ENCODE measurements around the gene G0S2. TPM values are rescaled to one million over a fixed set of nuclear protein-coding genes. Genes with fewer than 3 reads are reported as not detected.
A peak's percentile ranks its signal among the peaks of the same experiment; 100 is the strongest.

Gene G0S2
- total RNA-seq, 5 donors from 2014 or later (not counting 1 experiment from before 2014, with no cell fraction given): 0.32 to 0.60 (median 0.59) TPM; not detected in 2

- H3K4me1 Mint-ChIP-seq: peaks cover 0 to 25% (median 21%) of the 10 kb centered on the region in 3 donors
- POLR2A ChIA-PET: no interaction called here
- Histone ChIP-seq H3K36me3 (ENCODE audit: control insufficient read depth in 2 of 2, extremely low read depth in 1 of 2, insufficient read depth in 1 of 2, low read length in 1 of 2) (no peaks in the 10 kb centered on the region), H3K4me3 (ENCODE audit: control insufficient read depth in 1 of 2, extremely low read depth in 1 of 2, low read length in 1 of 2) (no peak overlapping the region), H3K4me1 (ENCODE audit: control insufficient read depth in 1 of 2, extremely low read depth in 1 of 2, insufficient read depth in 2 of 2, low read length in 2 of 2) (peaks cover 0 to 14% of the 10 kb centered on the region in 2 experiments), H3K27me3 (replicated peaks in 1 of 2; ENCODE audit: control insufficient read depth in 2 of 2, extremely low read depth in 1 of 2, insufficient read depth in 2 of 2, low read length in 1 of 2) (no peaks in the 10 kb centered on the region), H3K27ac (ENCODE audit: low read length) (no peak overlapping the region), H3K9me3 (no peaks in the 10 kb centered on the region)
- WGBS (ENCODE audit: insufficient coverage): 83% methylated on average over 1 of the region's 4 CpGs
- no peaks in the 10 kb centered on the region for H3K27me3 Mint-ChIP-seq
- H3K36me3 Mint-ChIP-seq: no peaks in the 10 kb centered on the region
- no peaks in the 10 kb centered on the region for H3K9me3 Mint-ChIP-seq
- CTCF ChIA-PET: no interaction called here
- DNase-seq (no peak), ATAC-seq (replicated peaks in 1 of 4) (no peak)
- no peak overlapping the region for H3K27ac Mint-ChIP-seq
- H3K4me3 Mint-ChIP-seq: no peak overlapping the region
These were observed 28.1 kb upstream of the G0S2 start for GRCh38 chr1:209647156-209647555.

- Mint-ChIP-seq H3K4me3 (no peak overlapping the region), H3K36me3 (no peaks in the 10 kb centered on the region), H3K4me1 (peaks cover 0 to 27% (median 21%) of the 10 kb centered on the region in 3 donors), H3K27ac (no peak overlapping the region), H3K9me3 (no peaks in the 10 kb centered on the region), H3K27me3 (no peaks in the 10 kb centered on the region)
- no peak for DNase-seq
- H3K4me1 ChIP-seq (ENCODE audit: control insufficient read depth in 1 of 2, extremely low read depth in 1 of 2, insufficient read depth in 2 of 2, low read length in 2 of 2): peaks cover 0 to 14% of the 10 kb centered on the region in 2 experiments
- ChIA-PET POLR2A (interaction anchor here in 1 of 2 donors (0.7 kb wide), 1 partner anchor 28 kb away, joined by 5 read pairs; no protein-coding TSS in a partner anchor), CTCF (interaction anchor here in 1 of 2 donors (0.7 kb wide), 1 partner anchor 15 kb away, joined by 3 read pairs; no protein-coding TSS in a partner anchor)
- no peak overlapping the region for H3K4me3 ChIP-seq (ENCODE audit: control insufficient read depth in 1 of 2, extremely low read depth in 1 of 2, low read length in 1 of 2)
- no peaks in the 10 kb centered on the region for H3K9me3 ChIP-seq
- H3K27me3 ChIP-seq (replicated peaks in 1 of 2; ENCODE audit: control insufficient read depth in 2 of 2, extremely low read depth in 1 of 2, insufficient read depth in 2 of 2, low read length in 1 of 2): no peaks in the 10 kb centered on the region
- no peak overlapping the region for H3K27ac ChIP-seq (ENCODE audit: low read length)
- no peaks in the 10 kb centered on the region for H3K36me3 ChIP-seq (ENCODE audit: control insufficient read depth in 2 of 2, extremely low read depth in 1 of 2, insufficient read depth in 1 of 2, low read length in 1 of 2)
- no peak for ATAC-seq (replicated peaks in 1 of 4)
These were observed 26.9 kb upstream of the G0S2 start for GRCh38 chr1:209648346-209648745.

- WGBS (ENCODE audit: insufficient coverage): 45% methylated on average over 3 of the region's 6 CpGs
- Histone ChIP-seq H3K36me3 (ENCODE audit: control insufficient read depth in 2 of 2, extremely low read depth in 1 of 2, insufficient read depth in 1 of 2, low read length in 1 of 2) (no peaks in the 10 kb centered on the region), H3K4me3 (ENCODE audit: control insufficient read depth in 1 of 2, extremely low read depth in 1 of 2, low read length in 1 of 2) (no peak overlapping the region), H3K4me1 (ENCODE audit: control insufficient read depth in 1 of 2, extremely low read depth in 1 of 2, insufficient read depth in 2 of 2, low read length in 2 of 2) (peaks cover 0 to 14% of the 10 kb centered on the region in 2 experiments), H3K9me3 (no peaks in the 10 kb centered on the region), H3K27ac (ENCODE audit: low read length) (no peak overlapping the region), H3K27me3 (replicated peaks in 1 of 2; ENCODE audit: control insufficient read depth in 2 of 2, extremely low read depth in 1 of 2, insufficient read depth in 2 of 2, low read length in 1 of 2) (no peaks in the 10 kb centered on the region)
- Mint-ChIP-seq H3K9me3 (no peaks in the 10 kb centered on the region), H3K27ac (no peak overlapping the region), H3K4me3 (no peak overlapping the region), H3K27me3 (no peaks in the 10 kb centered on the region), H3K36me3 (no peaks in the 10 kb centered on the region), H3K4me1 (peaks cover 0 to 27% (median 21%) of the 10 kb centered on the region in 3 donors)
- POLR2A ChIA-PET: interaction anchor here in 1 of 2 donors (0.7 kb wide), 1 partner anchor 28 kb away, joined by 5 read pairs; no protein-coding TSS in a partner anchor
- CTCF ChIA-PET: interaction anchor here (0.5 to 1.3 kb wide), 4 partner anchors 13 to 80 kb away, joined by 3 to 4 read pairs (median 4); no protein-coding TSS in a partner anchor
- ATAC-seq (replicated peaks in 1 of 4): no peak
- DNase-seq: no peak
These were observed 26.1 kb upstream of the G0S2 start for GRCh38 chr1:209648931-209649776.

DNA sequence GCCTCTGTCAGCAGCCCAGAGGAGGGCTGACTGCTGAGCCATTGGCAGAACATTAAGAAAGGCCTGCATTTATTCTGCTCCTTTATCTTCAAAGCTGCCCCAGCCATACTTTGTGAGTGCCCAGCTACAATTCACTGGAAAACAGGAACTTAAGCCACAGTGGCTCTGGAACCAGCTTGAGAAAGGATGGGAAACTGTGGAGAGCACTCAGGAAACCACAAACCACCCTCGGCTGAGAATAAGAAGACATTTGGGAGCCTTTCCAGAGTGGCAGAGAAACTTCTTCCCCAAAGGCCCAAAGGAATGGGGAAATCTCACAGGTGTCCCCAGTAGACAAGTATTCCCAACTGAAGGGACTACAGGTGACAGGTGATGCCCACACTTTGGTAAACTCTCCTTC lies 24.8 kb upstream of the G0S2 start:
- peaks cover 0 to 27% (median 21%) of the 10 kb centered on the region in 3 donors for H3K4me1 Mint-ChIP-seq
- Histone ChIP-seq H3K4me3 (ENCODE audit: control insufficient read depth in 1 of 2, extremely low read depth in 1 of 2, low read length in 1 of 2) (no peak overlapping the region), H3K27me3 (replicated peaks in 1 of 2; ENCODE audit: control insufficient read depth in 2 of 2, extremely low read depth in 1 of 2, insufficient read depth in 2 of 2, low read length in 1 of 2) (no peaks in the 10 kb centered on the region), H3K36me3 (ENCODE audit: control insufficient read depth in 2 of 2, extremely low read depth in 1 of 2, insufficient read depth in 1 of 2, low read length in 1 of 2) (no peaks in the 10 kb centered on the region), H3K9me3 (no peaks in the 10 kb centered on the region), H3K4me1 (ENCODE audit: control insufficient read depth in 1 of 2, extremely low read depth in 1 of 2, insufficient read depth in 2 of 2, low read length in 2 of 2) (peaks cover 0 to 14% of the 10 kb centered on the region in 2 experiments), H3K27ac (ENCODE audit: low read length) (no peak overlapping the region)
- ATAC-seq (replicated peaks in 1 of 4) (no peak), DNase-seq (no peak)
- H3K27me3 Mint-ChIP-seq: no peaks in the 10 kb centered on the region
- CTCF ChIA-PET: interaction anchor here in 1 of 2 donors (1.3 kb wide), 1 partner anchor 40 kb away, joined by 3 read pairs; no protein-coding TSS in a partner anchor
- no peak overlapping the region for H3K4me3 Mint-ChIP-seq
- no peaks in the 10 kb centered on the region for H3K9me3 Mint-ChIP-seq
- WGBS (ENCODE audit: insufficient coverage): no CpG with 5 or more reads among the region's 1 CpG
- POLR2A ChIA-PET: no interaction called here
- H3K27ac Mint-ChIP-seq: no peak overlapping the region
- no peaks in the 10 kb centered on the region for H3K36me3 Mint-ChIP-seq

DNA sequence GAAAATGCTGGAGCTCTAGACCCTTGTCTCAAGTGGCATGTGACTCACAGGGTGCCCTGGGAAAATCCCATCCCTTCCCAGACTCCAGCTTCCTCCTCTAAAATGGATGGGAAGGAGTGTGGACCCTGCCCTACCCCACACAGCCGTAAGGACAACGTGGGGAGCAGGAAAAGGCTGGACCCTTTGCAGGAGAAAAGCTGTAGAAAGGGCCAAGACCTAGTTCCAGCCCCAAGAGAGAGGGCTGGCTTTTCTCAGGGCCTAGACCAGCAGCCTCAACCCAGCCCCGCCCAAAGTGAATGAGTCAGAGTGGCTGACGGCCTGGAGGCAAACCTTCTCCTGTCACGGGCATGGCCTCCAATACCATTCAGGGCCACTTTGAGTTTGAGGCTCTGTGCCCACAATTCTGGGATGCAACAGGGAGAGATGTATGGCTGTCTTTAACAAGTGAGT lies 24.0 kb upstream of the G0S2 start:
- no peak overlapping the region for H3K27ac ChIP-seq (ENCODE audit: low read length)
- DNase-seq: peak in 10 of 35 experiments; percentile 13 to 50 (median 28)
- Mint-ChIP-seq H3K27me3 (no peaks in the 10 kb centered on the region), H3K4me1 (peaks cover 0 to 27% (median 21%) of the 10 kb centered on the region in 3 donors), H3K4me3 (no peak overlapping the region), H3K9me3 (no peaks in the 10 kb centered on the region), H3K27ac (no peak overlapping the region), H3K36me3 (no peaks in the 10 kb centered on the region)
- no peaks in the 10 kb centered on the region for H3K9me3 ChIP-seq
- no peaks in the 10 kb centered on the region for H3K36me3 ChIP-seq (ENCODE audit: control insufficient read depth in 2 of 2, extremely low read depth in 1 of 2, insufficient read depth in 1 of 2, low read length in 1 of 2)
- H3K27me3 ChIP-seq (replicated peaks in 1 of 2; ENCODE audit: control insufficient read depth in 2 of 2, extremely low read depth in 1 of 2, insufficient read depth in 2 of 2, low read length in 1 of 2): no peaks in the 10 kb centered on the region
- ChIA-PET POLR2A (no interaction called here), CTCF (interaction anchor here in 1 of 2 donors (0.5 kb wide), 1 partner anchor 285 kb away, joined by 5 read pairs; no protein-coding TSS in a partner anchor)
- peak in 3 of 4 experiments; percentile 78 to 95 (median 85) for ATAC-seq (replicated peaks in 1 of 4)
- peaks cover 0 to 14% of the 10 kb centered on the region in 2 experiments for H3K4me1 ChIP-seq (ENCODE audit: control insufficient read depth in 1 of 2, extremely low read depth in 1 of 2, insufficient read depth in 2 of 2, low read length in 2 of 2)
- 38% methylated on average over 3 of the region's 5 CpGs for WGBS (ENCODE audit: insufficient coverage)
- no peak overlapping the region for H3K4me3 ChIP-seq (ENCODE audit: control insufficient read depth in 1 of 2, extremely low read depth in 1 of 2, low read length in 1 of 2)

DNA sequence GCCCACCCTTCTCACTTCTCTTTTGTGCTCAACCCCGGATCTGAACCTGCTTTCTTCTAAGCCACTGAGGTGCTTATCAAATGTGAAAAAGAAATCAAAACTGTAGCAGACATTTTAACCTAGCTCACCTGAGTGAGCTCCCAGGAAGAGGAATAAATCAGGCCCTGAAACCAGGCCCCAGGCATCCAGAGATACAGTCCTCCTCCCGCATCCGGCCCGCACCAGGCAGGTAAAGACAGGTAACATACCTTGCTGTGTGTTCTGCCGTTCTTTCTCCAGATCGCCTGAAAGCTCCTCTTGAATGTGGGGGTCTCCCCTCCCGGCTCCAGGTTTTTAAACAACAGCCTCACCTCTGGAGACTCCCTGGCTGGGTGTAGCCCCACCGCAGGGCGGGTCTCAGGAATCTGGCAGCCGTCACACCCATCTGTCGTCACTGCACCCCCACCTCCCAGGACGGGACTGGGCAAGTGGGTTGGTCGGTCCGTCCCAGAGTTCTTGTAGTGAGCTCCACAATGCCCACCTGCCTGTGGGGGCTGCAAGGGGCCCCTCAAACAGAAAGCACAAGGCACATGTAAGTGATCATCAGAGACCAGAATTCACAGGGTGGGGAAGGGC lies 23.0 kb upstream of the G0S2 start, which contains the start of gene LAMB3:
Gene LAMB3, minus strand, starts transcription at position 305 of the 615 bp plus-strand sequence. CDS start 1,481 bp downstream, outside the sequence.
- H3K9me3 Mint-ChIP-seq: no peaks in the 10 kb centered on the region

More for the DNA sequence above, 23.0 kb upstream of the G0S2 start, which contains the start of gene LAMB3:
- ChIA-PET POLR2A (no interaction called here), CTCF (interaction anchor here (0.7 to 1.4 kb wide), 2 partner anchors 21 to 44 kb away, joined by 3 to 4 read pairs; no protein-coding TSS in a partner anchor)
- Histone ChIP-seq H3K27me3 (replicated peaks in 1 of 2; ENCODE audit: control insufficient read depth in 2 of 2, extremely low read depth in 1 of 2, insufficient read depth in 2 of 2, low read length in 1 of 2) (no peaks in the 10 kb centered on the region), H3K27ac (ENCODE audit: low read length) (no peak within 1 kb of the TSS), H3K36me3 (ENCODE audit: control insufficient read depth in 2 of 2, extremely low read depth in 1 of 2, insufficient read depth in 1 of 2, low read length in 1 of 2) (no peaks in the 10 kb centered on the region), H3K4me1 (ENCODE audit: control insufficient read depth in 1 of 2, extremely low read depth in 1 of 2, insufficient read depth in 2 of 2, low read length in 2 of 2) (peaks cover 0 to 14% of the 10 kb centered on the region in 2 experiments), H3K9me3 (no peaks in the 10 kb centered on the region), H3K4me3 (ENCODE audit: control insufficient read depth in 1 of 2, extremely low read depth in 1 of 2, low read length in 1 of 2) (no peak within 1 kb of the TSS)
- WGBS (ENCODE audit: insufficient coverage): 91% methylated on average over 13 of the region's 14 CpGs
- ATAC-seq (replicated peaks in 1 of 4): no peak
- no peak for DNase-seq
- Mint-ChIP-seq H3K36me3 (no peaks in the 10 kb centered on the region), H3K4me3 (no peak within 1 kb of the TSS), H3K27me3 (no peaks in the 10 kb centered on the region), H3K27ac (no peak within 1 kb of the TSS), H3K4me1 (peaks cover 0 to 27% (median 21%) of the 10 kb centered on the region in 3 donors)

Measured in T-cell (primary cell).